Progenitor cell of endocrine pancreas (in vitro differentiated cells): ENCODE data around the gene CPEB4. TPM values are rescaled to one million over a fixed set of nuclear protein-coding genes. Genes with fewer than 3 reads are reported as not detected.

Experiments
- DNase-seq: peaks from one replicate; pipeline ENCODE4 v3.0.0; 2021; ENCODE audit warnings: low spot score; ENCODE audit not compliant: unreplicated experiment
- H3K27ac Mint-ChIP-seq: 2 replicates; pipeline ENCODE4 v1.8.0; 2021; ENCODE audit warnings: mild to moderate bottlenecking, moderate library complexity, mixed read lengths
- H3K27me3 Mint-ChIP-seq: 2 replicates; pipeline ENCODE4 v1.8.0; 2021; ENCODE audit warnings: mixed read lengths
- H3K36me3 Mint-ChIP-seq: 2 replicates; pipeline ENCODE4 v1.8.0; 2022; ENCODE audit warnings: mixed read lengths; ENCODE audit not compliant: insufficient read depth
- H3K4me1 Mint-ChIP-seq: 2 replicates; pipeline ENCODE4 v1.8.0; 2021; ENCODE audit warnings: low read depth, mixed read lengths
- H3K4me3 Mint-ChIP-seq: 2 replicates; pipeline ENCODE4 v1.8.0; 2021; ENCODE audit warnings: low read depth, mild to moderate bottlenecking, moderate library complexity, mixed read lengths
- H3K9me3 Mint-ChIP-seq: 2 replicates; pipeline ENCODE4 v1.8.0; 2021; ENCODE audit warnings: low read depth, mixed read lengths
- CTCF ChIP-seq: fragments of 200-600 bp; sonication (generic); IDR thresholded peaks from one replicate; pipeline ENCODE4 v1.5.0; 2021; ENCODE audit warnings: antibody characterized with exemption, mild to moderate bottlenecking; ENCODE audit not compliant: unreplicated experiment
- total RNA-seq: library from RNA; stranded (reverse); gene quantifications from 2 replicates; pipeline ENCODE4 v1.2.1, GENCODE V29; 2021

CPEB4 gene
- total RNA-seq, 1 donor from 2014 or later = 16.7 TPM

- no peak for TF ChIP-seq CTCF
- Mint-ChIP-seq H3K27ac (no peak overlapping the region), H3K4me3 (no peak overlapping the region)
These were observed 42.8 kb upstream of the CPEB4 start for GRCh38 chr5:173845321-173845720.

GRCh38 chr5:173846929-173847501 is 41.1 kb upstream of the CPEB4 start:
- Mint-ChIP-seq H3K4me1 (no peaks in the 10 kb centered on the region), H3K4me3 (no peak overlapping the region), H3K36me3 (no peaks in the 10 kb centered on the region), H3K9me3 (no peaks in the 10 kb centered on the region), H3K27ac (no peak overlapping the region), H3K27me3 (peaks cover 12% of the 10 kb centered on the region)
- no peak for TF ChIP-seq CTCF
- no peak for DNase-seq

More at GRCh38 chr5:173845321-173845720, 42.8 kb upstream of the CPEB4 start:
- Mint-ChIP-seq H3K27me3 (no peaks in the 10 kb centered on the region), H3K36me3 (no peaks in the 10 kb centered on the region), H3K9me3 (no peaks in the 10 kb centered on the region), H3K4me1 (no peaks in the 10 kb centered on the region)
- DNase-seq = no peak

GRCh38 chr5:173848986-173849596 is 39.1 kb upstream of the CPEB4 start:
- H3K27ac Mint-ChIP-seq = no peak overlapping the region
- no peak for TF ChIP-seq CTCF
- no peak overlapping the region for H3K4me3 Mint-ChIP-seq
- no peak for DNase-seq
- no peaks in the 10 kb centered on the region for H3K4me1 Mint-ChIP-seq
- H3K27me3 Mint-ChIP-seq = peaks cover 15% of the 10 kb centered on the region
- no peaks in the 10 kb centered on the region for H3K9me3 Mint-ChIP-seq
- H3K36me3 Mint-ChIP-seq = no peaks in the 10 kb centered on the region

GRCh38 chr5:173849908-173850307 is 38.2 kb upstream of the CPEB4 start:
- Mint-ChIP-seq H3K27me3 (peaks cover 15% of the 10 kb centered on the region), H3K4me1 (peaks cover under 1% of the 10 kb centered on the region), H3K9me3 (no peaks in the 10 kb centered on the region), H3K27ac (no peak overlapping the region), H3K36me3 (no peaks in the 10 kb centered on the region), H3K4me3 (no peak overlapping the region)
- DNase-seq = no peak
- TF ChIP-seq CTCF = no peak

GRCh38 chr5:173850659-173851058 is 37.5 kb upstream of the CPEB4 start:
- H3K4me1 Mint-ChIP-seq = peaks cover 8% of the 10 kb centered on the region
- H3K27ac Mint-ChIP-seq = no peak overlapping the region
- no peaks in the 10 kb centered on the region for H3K36me3 Mint-ChIP-seq
- H3K27me3 Mint-ChIP-seq = peaks cover 15% of the 10 kb centered on the region
- no peak for TF ChIP-seq CTCF
- DNase-seq = no peak
- H3K9me3 Mint-ChIP-seq = peaks cover 3% of the 10 kb centered on the region
- no peak overlapping the region for H3K4me3 Mint-ChIP-seq
